RWPE2 (cell line): ENCODE measurements around the gene TENT5C.

ENCODE experiments used
- ATAC-seq: fragments of 200-7000 bp; cut with Tn5 transposase; 3 replicates; pipeline ENCODE4 v1.9.1; 2021; ENCODE audit warnings: low read depth
- DNase-seq: peaks from one replicate; pipeline ENCODE4 v3.0.0-alpha.2; 2020; ENCODE audit warnings: low spot score
- H3K27ac ChIP-seq: fragments of 450-650 bp; 2 replicates; pipeline ENCODE4 v1.5.1; 2017; ENCODE audit warnings: mild to moderate bottlenecking; ENCODE audit not compliant: poor library complexity, severe bottlenecking
- H3K27me3 ChIP-seq: fragments of 250-450 bp; sonication (Bioruptor Pico); 2 replicates; pipeline ENCODE4 v1.5.1; 2021; ENCODE audit warnings: mild to moderate bottlenecking, moderate library complexity; ENCODE audit not compliant: insufficient read depth, poor library complexity, severe bottlenecking
- H3K36me3 ChIP-seq: fragments of 250-450 bp; sonication (Bioruptor Pico); 2 replicates; pipeline ENCODE4 v1.5.1; 2020; ENCODE audit warnings: low read depth, mild to moderate bottlenecking, moderate library complexity
- H3K4me1 ChIP-seq: fragments of 250-450 bp; sonication (Bioruptor Pico); 2 replicates; pipeline ENCODE4 v1.5.1; 2021; ENCODE audit warnings: mild to moderate bottlenecking, moderate library complexity; ENCODE audit not compliant: insufficient read depth, poor library complexity, severe bottlenecking
- H3K4me3 ChIP-seq: fragments of 250-450 bp; sonication (Bioruptor Pico); 2 replicates; pipeline ENCODE4 v1.5.1; 2021; ENCODE audit warnings: mild to moderate bottlenecking, moderate library complexity; ENCODE audit not compliant: severe bottlenecking
- H3K9me3 ChIP-seq: fragments of 250-450 bp; sonication (Bioruptor Pico); 2 replicates; pipeline ENCODE4 v1.5.1; 2021; ENCODE audit warnings: mild to moderate bottlenecking, moderate library complexity; ENCODE audit not compliant: severe bottlenecking
- TF ChIP-seq, protein P1 (sequence below): fragments of 450-650 bp; IDR thresholded peaks from one replicate; pipeline ENCODE4 v1.5.1; 2017; ENCODE audit warnings: mild to moderate bottlenecking, moderate library complexity; ENCODE audit not compliant: poor library complexity, severe bottlenecking

TENT5C gene

DNA sequence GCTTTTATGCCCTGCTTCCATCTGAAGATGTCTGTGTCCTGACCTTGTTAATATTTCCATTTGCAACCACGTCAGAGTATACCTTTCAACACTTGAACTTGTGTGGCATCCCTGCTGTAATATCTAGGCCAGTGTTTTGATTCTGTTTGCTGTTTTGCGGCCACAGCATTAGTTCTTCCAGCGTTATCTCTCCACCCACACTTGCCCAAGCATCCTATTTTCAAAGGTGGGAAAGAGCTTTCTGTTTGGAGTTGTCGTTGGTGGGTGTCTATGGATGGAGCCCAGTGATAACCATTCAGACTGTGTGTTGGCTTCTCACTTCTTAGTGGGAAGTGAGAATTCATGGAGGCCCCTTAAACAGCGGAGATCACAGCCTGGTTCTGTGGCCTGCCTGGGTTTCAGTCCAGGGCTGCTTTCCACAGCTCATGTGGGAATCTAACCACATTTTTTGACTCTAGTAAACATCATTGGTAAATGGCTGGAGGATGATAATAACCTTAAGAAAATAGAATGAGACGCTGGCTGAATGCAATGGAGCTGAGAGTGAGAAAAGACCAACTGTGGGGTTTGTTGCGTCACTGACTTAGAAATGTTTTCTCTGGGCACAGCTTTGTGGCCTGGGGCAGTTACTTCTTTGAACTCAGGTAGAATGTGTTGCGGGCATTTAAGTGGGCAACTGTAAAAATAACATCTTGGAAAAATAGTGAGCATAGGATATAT, 7.6 kb downstream of the TENT5C start:
- Histone ChIP-seq H3K27ac (no peak overlapping the region), H3K36me3 (no peaks in the 10 kb centered on the region), H3K4me3 (no peak overlapping the region), H3K4me1 (peaks cover 3% of the 10 kb centered on the region), H3K27me3 (peaks cover 5% of the 10 kb centered on the region), H3K9me3 (no peaks in the 10 kb centered on the region)
- TF ChIP-seq, protein P1, sequence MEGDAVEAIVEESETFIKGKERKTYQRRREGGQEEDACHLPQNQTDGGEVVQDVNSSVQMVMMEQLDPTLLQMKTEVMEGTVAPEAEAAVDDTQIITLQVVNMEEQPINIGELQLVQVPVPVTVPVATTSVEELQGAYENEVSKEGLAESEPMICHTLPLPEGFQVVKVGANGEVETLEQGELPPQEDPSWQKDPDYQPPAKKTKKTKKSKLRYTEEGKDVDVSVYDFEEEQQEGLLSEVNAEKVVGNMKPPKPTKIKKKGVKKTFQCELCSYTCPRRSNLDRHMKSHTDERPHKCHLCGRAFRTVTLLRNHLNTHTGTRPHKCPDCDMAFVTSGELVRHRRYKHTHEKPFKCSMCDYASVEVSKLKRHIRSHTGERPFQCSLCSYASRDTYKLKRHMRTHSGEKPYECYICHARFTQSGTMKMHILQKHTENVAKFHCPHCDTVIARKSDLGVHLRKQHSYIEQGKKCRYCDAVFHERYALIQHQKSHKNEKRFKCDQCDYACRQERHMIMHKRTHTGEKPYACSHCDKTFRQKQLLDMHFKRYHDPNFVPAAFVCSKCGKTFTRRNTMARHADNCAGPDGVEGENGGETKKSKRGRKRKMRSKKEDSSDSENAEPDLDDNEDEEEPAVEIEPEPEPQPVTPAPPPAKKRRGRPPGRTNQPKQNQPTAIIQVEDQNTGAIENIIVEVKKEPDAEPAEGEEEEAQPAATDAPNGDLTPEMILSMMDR: no peak
- ATAC-seq (no peak), DNase-seq (no peak)

DNA sequence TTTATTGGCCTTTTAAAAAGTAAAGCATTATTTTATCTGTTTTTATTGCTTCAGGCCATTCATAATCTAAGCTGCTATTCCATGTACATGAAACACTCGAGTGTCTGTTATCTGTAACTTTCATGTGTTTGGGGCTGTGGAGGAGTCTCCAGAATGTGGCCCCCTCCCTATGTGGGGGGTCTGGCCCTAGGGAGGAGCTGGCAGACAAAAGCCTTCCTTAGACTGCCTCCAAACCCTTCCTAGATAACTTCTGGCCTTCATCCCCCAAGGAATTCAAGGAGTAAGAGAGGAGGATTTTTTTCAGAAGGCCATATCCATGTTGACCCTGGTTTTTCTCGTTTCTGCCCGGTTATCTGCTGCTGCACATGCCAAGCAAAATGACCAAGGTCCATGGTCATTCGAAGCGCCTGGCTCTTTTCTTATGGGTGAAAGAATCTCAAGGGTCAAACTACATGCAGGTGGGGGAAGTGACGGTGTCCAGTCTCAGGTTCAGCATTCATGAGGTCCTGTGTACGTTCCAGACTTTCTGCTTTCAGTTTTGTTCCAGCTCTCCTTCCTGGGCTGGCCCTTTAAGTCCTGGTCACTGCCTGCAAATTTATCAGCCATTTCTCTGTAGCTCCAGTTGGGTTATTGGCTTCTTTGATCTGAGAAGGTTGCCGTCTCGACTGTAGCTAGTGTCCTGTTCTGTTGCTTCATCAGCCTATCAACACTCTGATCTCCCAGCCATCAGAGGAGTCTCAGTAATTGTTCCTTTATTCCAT, 8.3 kb downstream of the TENT5C start:
- Histone ChIP-seq H3K4me1 (peaks cover 3% of the 10 kb centered on the region), H3K9me3 (no peaks in the 10 kb centered on the region), H3K4me3 (no peak overlapping the region), H3K27me3 (peaks cover 11% of the 10 kb centered on the region), H3K36me3 (no peaks in the 10 kb centered on the region), H3K27ac (no peak overlapping the region)
- TF ChIP-seq, protein P1: no peak
- no peak for DNase-seq
- ATAC-seq: no peak

DNA sequence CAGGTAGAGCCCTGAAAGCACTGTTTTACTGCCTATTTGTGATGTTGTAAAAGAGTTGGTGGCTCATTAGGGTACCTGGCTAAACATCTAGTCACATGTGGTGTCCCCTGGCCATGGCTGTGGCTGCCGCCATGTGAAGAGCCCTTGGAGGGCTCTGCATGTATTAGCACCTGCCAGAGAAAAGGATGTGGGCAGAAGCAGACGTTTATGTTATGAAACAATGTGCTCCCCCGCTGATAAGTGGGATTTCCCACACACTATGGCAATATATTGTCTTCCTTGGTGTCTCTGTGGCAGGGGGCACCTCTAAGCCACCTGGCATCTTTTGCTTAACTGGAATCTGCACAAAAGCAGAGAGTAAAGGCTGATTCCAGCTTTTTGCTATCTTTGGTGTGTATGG, 9.6 kb downstream of the TENT5C start:
- H3K9me3 ChIP-seq: no peaks in the 10 kb centered on the region
- DNase-seq (no peak), ATAC-seq (no peak)
- no peak overlapping the region for H3K4me3 ChIP-seq
- TF ChIP-seq, protein P1: no peak
- no peak overlapping the region for H3K27ac ChIP-seq
- H3K4me1 ChIP-seq: peaks cover 3% of the 10 kb centered on the region
- H3K27me3 ChIP-seq: peaks cover 13% of the 10 kb centered on the region
- no peaks in the 10 kb centered on the region for H3K36me3 ChIP-seq

DNA sequence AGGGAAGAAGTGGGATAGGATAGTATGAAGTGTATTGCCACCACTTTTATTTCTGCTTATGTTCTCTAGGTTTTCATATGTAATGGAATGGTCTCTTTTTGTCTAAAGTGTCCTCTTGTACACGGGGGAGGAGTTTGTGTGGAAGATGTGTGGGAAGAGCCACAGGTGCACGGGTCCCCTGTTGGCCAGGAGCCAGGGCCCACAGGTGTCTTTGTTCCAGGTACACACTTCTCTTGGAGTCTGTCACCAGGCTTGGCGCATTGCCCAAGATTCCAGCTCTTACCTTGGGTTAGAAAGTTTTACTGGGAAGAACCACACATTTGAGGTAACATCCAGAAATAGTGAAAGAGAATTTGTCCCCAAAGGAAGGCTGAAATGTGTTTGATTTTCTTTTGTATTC, 10.5 kb downstream of the TENT5C start:
- ATAC-seq (no peak), DNase-seq (no peak)
- Histone ChIP-seq H3K4me3 (no peak overlapping the region), H3K36me3 (no peaks in the 10 kb centered on the region), H3K4me1 (peaks cover 3% of the 10 kb centered on the region), H3K27me3 (peaks cover 13% of the 10 kb centered on the region), H3K27ac (no peak overlapping the region), H3K9me3 (no peaks in the 10 kb centered on the region)
- TF ChIP-seq, protein P1: no peak

DNA sequence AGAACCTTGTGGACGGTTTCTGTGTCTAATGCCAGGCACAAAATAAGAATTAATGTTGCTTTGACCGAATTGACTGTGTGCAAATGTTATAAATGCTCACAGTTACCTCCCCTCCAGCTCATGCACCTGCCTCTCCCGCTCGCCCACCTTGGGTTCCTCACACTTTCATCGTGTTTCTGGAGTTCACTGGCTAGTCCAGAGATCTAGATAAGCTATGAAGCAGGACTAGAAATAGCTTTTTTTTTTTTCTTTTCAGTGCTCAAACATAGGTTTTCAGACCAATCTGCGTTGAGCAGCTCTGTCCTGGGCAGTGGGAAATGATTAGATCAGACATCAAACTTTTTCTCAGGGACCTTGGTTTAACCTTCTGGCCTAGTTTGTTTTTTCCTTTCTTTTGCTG, 11.1 kb downstream of the TENT5C start:
- TF ChIP-seq, protein P1: no peak
- Histone ChIP-seq H3K27ac (no peak overlapping the region), H3K27me3 (peaks cover 13% of the 10 kb centered on the region), H3K36me3 (no peaks in the 10 kb centered on the region), H3K9me3 (no peaks in the 10 kb centered on the region), H3K4me1 (peaks cover 3% of the 10 kb centered on the region), H3K4me3 (no peak overlapping the region)
- DNase-seq (no peak), ATAC-seq (no peak)
